ENCODE data around the gene CTAG1B.

The CTAG1B gene

GRCh38 chrX:154649503-154650220 lies 30.6 kb upstream of the CTAG1B start:
- TF ChIP-seq FOXP2 (optimal IDR thresholded peaks at IDR 0.05; ENCODE audit: borderline replicate concordance, extremely low read depth, extremely low read length, insufficient read depth) (no peak), TAF1 (IDR thresholded peaks at IDR 0.05; ENCODE audit: borderline replicate concordance, insufficient read depth, low read length) (no peak), SIN3A (IDR thresholded peaks at IDR 0.05; ENCODE audit: borderline replicate concordance, insufficient read depth, low read length) (no peak), POLR2AphosphoS5 (IDR thresholded peaks at IDR 0.05; ENCODE audit: low read depth, low read length) (no peak)
- TF ChIP-seq, protein P1, sequence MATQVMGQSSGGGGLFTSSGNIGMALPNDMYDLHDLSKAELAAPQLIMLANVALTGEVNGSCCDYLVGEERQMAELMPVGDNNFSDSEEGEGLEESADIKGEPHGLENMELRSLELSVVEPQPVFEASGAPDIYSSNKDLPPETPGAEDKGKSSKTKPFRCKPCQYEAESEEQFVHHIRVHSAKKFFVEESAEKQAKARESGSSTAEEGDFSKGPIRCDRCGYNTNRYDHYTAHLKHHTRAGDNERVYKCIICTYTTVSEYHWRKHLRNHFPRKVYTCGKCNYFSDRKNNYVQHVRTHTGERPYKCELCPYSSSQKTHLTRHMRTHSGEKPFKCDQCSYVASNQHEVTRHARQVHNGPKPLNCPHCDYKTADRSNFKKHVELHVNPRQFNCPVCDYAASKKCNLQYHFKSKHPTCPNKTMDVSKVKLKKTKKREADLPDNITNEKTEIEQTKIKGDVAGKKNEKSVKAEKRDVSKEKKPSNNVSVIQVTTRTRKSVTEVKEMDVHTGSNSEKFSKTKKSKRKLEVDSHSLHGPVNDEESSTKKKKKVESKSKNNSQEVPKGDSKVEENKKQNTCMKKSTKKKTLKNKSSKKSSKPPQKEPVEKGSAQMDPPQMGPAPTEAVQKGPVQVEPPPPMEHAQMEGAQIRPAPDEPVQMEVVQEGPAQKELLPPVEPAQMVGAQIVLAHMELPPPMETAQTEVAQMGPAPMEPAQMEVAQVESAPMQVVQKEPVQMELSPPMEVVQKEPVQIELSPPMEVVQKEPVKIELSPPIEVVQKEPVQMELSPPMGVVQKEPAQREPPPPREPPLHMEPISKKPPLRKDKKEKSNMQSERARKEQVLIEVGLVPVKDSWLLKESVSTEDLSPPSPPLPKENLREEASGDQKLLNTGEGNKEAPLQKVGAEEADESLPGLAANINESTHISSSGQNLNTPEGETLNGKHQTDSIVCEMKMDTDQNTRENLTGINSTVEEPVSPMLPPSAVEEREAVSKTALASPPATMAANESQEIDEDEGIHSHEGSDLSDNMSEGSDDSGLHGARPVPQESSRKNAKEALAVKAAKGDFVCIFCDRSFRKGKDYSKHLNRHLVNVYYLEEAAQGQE (IDR thresholded peaks at IDR 0.05; ENCODE audit: insufficient read depth in 1 of 2, low read depth in 2 of 2, low read length in 2 of 2) = no peak

DNA sequence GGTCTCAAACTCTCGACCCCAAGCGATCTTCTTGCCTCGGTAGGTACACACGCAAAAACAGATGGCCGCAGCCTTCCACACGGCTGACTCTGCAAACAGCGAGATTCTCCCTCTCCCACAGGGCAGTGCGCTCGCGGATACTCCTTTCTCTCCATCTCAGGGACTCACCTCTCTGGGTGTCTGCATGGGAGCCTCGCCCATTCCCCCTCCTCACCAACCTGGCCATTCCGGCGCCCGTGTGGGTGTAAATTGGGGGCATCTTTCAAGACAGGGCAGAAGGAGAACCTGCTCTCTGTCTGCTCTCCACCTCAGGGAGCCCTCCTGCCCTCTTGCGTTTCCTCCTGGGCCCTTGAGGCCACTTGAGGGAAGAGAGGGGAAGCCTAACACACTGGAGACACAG lies 29.8 kb upstream of the CTAG1B start:
- no peak for TF ChIP-seq SIN3A (IDR thresholded peaks at IDR 0.05; ENCODE audit: borderline replicate concordance, insufficient read depth, low read length)
- TF ChIP-seq TAF1 (IDR thresholded peaks at IDR 0.05; ENCODE audit: borderline replicate concordance, insufficient read depth, low read length) = no peak
- no peak for TF ChIP-seq POLR2AphosphoS5 (IDR thresholded peaks at IDR 0.05; ENCODE audit: low read depth, low read length)
- TF ChIP-seq FOXP2 (optimal IDR thresholded peaks at IDR 0.05; ENCODE audit: borderline replicate concordance, extremely low read depth, extremely low read length, insufficient read depth) = no peak
- TF ChIP-seq, protein P1 (IDR thresholded peaks at IDR 0.05; ENCODE audit: insufficient read depth in 1 of 2, low read depth in 2 of 2, low read length in 2 of 2) = no peak

DNA sequence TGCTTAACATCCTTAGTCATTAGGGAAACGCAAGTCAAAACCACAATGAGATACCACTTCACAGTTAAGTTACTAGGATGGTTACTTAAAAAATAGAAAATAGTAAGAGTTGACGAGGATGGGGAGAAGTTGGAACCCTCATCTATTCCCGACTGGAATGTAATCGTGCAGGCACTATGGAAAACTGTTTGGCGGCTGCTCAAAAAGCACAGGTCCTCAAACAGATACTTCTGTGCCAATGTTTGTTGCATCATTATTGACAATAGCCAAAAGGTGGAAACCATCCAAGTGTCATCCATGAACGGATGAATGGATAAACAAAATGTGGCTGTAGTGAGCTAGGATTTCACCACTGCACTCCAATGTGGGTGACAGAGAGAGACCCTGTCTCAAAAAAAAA lies 11.7 kb downstream of the CTAG1B start:
- TF ChIP-seq POLR2AphosphoS5 (IDR thresholded peaks at IDR 0.05; ENCODE audit: low read depth, low read length) = no peak
- TF ChIP-seq, protein P1 (IDR thresholded peaks at IDR 0.05; ENCODE audit: insufficient read depth in 1 of 2, low read depth in 2 of 2, low read length in 2 of 2) = no peak
- no peak for TF ChIP-seq SIN3A (IDR thresholded peaks at IDR 0.05; ENCODE audit: borderline replicate concordance, insufficient read depth, low read length)
- no peak for TF ChIP-seq FOXP2 (optimal IDR thresholded peaks at IDR 0.05; ENCODE audit: borderline replicate concordance, extremely low read depth, extremely low read length, insufficient read depth)
- TF ChIP-seq TAF1 (IDR thresholded peaks at IDR 0.05; ENCODE audit: borderline replicate concordance, insufficient read depth, low read length) = no peak

DNA sequence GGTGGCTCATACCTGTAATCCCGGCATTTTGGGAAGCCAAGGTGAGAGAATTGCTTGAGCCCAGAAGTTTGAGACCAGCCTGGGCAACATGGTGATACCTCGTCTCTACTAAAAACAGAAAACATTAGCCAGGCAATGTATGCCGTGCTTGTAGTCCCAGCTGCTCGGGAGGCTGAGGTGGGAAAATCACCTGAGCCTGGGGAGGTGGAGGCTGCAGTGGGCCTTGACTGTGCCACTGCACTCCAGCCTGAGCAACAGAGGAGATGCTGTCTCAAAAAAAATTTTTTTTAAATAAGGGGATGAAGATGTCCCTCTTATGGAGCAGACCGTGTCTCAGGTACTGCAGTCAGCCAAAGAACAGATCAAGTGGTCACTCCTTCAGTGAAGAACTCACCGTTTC lies 13.5 kb downstream of the CTAG1B start:
- TF ChIP-seq SIN3A (IDR thresholded peaks at IDR 0.05; ENCODE audit: borderline replicate concordance, insufficient read depth, low read length) (no peak), FOXP2 (optimal IDR thresholded peaks at IDR 0.05; ENCODE audit: borderline replicate concordance, extremely low read depth, extremely low read length, insufficient read depth) (no peak), POLR2AphosphoS5 (IDR thresholded peaks at IDR 0.05; ENCODE audit: low read depth, low read length) (no peak), TAF1 (IDR thresholded peaks at IDR 0.05; ENCODE audit: borderline replicate concordance, insufficient read depth, low read length) (no peak)
- TF ChIP-seq, protein P1 (IDR thresholded peaks at IDR 0.05; ENCODE audit: insufficient read depth in 1 of 2, low read depth in 2 of 2, low read length in 2 of 2) = no peak
